HFF-Myc (cell line): ENCODE results near the gene TRAPPC12.
"Not testable (repeated sequence)": the region's sequence is repeated elsewhere in the genome, so short reads cannot be mapped to it uniquely, and the experiment has no call there.

ENCODE experiments used
- DNase-seq: peaks from one replicate; pipeline ENCODE4 v3.0.0-alpha.2; 2011; ENCODE audit warnings: low read depth; ENCODE audit errors: extremely low read depth
- H3K4me3 ChIP-seq: replicated peaks from 2 replicates; pipeline ENCODE4 v1.5.1; 2011; ENCODE audit warnings: low read depth, mild to moderate bottlenecking, control low read depth, low read length
- CTCF ChIP-seq: IDR thresholded peaks from 2 replicates; pipeline ENCODE4 v1.5.1; 2012; ENCODE audit warnings: mild to moderate bottlenecking, low read depth, low read length, control low read depth; ENCODE audit errors: missing control alignments

TRAPPC12 gene

GRCh38 chr2:3491716-3492474 is 112.4 kb downstream of the TRAPPC12 start:
- DNase-seq, result no peak
- no peak for TF ChIP-seq CTCF
- H3K4me3 ChIP-seq, result no peak overlapping the region

- H3K4me3 ChIP-seq, DNase-seq: not testable (repeated sequence)
These were observed 112.9 kb downstream of the TRAPPC12 start for GRCh38 chr2:3492475-3492787.

- TF ChIP-seq CTCF, result no peak
- no peak overlapping the region for H3K4me3 ChIP-seq
- no peak for DNase-seq
These were observed 113.6 kb downstream of the TRAPPC12 start for GRCh38 chr2:3492951-3493614.

- TF ChIP-seq CTCF, result no peak
- DNase-seq, result no peak
- H3K4me3 ChIP-seq, result no peak overlapping the region
These were observed 114.1 kb downstream of the TRAPPC12 start for GRCh38 chr2:3493615-3494007.

- no peak for TF ChIP-seq CTCF
- no peak overlapping the region for H3K4me3 ChIP-seq
- no peak for DNase-seq
These were observed 115.6 kb downstream of the TRAPPC12 start for GRCh38 chr2:3494984-3495666.

- not testable (repeated sequence) for H3K4me3 ChIP-seq, DNase-seq
These were observed 117.2 kb downstream of the TRAPPC12 start for GRCh38 chr2:3496708-3497080.

GRCh38 chr2:3498783-3499394 is 119.4 kb downstream of the TRAPPC12 start:
- no peak for DNase-seq
- H3K4me3 ChIP-seq, result no peak overlapping the region
- TF ChIP-seq CTCF, result no peak
